Measurements from ENCODE around the gene IP6K3. TPM values are rescaled to one million over a fixed set of nuclear protein-coding genes. Genes with fewer than 3 reads are reported as not detected.

IP6K3 gene, protein sequence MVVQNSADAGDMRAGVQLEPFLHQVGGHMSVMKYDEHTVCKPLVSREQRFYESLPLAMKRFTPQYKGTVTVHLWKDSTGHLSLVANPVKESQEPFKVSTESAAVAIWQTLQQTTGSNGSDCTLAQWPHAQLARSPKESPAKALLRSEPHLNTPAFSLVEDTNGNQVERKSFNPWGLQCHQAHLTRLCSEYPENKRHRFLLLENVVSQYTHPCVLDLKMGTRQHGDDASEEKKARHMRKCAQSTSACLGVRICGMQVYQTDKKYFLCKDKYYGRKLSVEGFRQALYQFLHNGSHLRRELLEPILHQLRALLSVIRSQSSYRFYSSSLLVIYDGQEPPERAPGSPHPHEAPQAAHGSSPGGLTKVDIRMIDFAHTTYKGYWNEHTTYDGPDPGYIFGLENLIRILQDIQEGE
- not detected for total RNA-seq
- polyA plus RNA-seq: not detected

DNA sequence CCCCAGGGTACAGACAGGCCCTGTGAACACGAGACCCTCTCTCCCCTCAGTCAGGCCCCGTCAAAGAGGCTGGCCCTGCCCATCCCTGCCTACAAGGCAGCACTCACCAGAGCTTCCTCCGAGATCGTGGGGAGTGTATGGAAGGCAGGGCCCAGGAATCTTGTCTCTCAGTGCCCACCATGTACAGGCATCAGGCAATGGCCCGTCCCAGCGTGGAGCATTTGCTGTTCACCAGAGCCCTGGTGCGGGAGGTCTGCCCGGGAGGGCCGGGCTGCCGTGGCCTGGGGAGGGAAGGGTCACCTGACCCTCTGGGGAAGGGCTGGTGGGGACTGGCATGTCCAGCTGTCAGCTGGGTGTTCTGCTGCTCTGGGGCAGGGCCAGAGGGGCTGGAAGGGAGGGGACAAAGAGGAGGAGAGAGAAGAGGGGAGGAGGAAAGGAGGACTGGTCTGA, at the start of gene IP6K3:
IP6K3 (minus strand) TSS at position 255 of the 450 bp plus-strand sequence. CDS start 11,429 bp downstream, outside the sequence.
- Mint-ChIP-seq H3K4me3 (peak within 1 kb of the TSS in 1 of 7 donors; percentile 6), H3K27ac (peak within 1 kb of the TSS in 1 of 8 donors; percentile 86), H3K36me3 (no peaks in the 10 kb centered on the region), H3K9me3 (no peaks in the 10 kb centered on the region), H3K4me1 (peaks cover 4 to 5% (median 5%) of the 10 kb centered on the region in 3 donors), H3K27me3 (peaks cover 12 to 21% of the 10 kb centered on the region in 2 donors)
- no peaks in the 10 kb centered on the region for H3K36me3 ChIP-seq (ENCODE audit: insufficient read depth, low read length)
- H3K4me1 ChIP-seq (ENCODE audit: insufficient read depth, low read length): no peaks in the 10 kb centered on the region
- H3K9me3 ChIP-seq (ENCODE audit: low read length): no peaks in the 10 kb centered on the region
- no peak for DNase-seq
- ChIA-PET POLR2A (no interaction called here), CTCF (interaction anchor here (0.9 to 1.4 kb wide), 3 partner anchors 13 to 23 kb away, joined by 3 to 4 read pairs (median 3); no protein-coding TSS in a partner anchor)
- H3K27me3 ChIP-seq (ENCODE audit: insufficient read depth, low read length, poor library complexity, severe bottlenecking): peaks cover 4% of the 10 kb centered on the region
- no peak within 1 kb of the TSS for H3K27ac ChIP-seq (ENCODE audit: low read depth, low read length)
- no peak within 1 kb of the TSS for H3K4me3 ChIP-seq (ENCODE audit: low read length)

DNA sequence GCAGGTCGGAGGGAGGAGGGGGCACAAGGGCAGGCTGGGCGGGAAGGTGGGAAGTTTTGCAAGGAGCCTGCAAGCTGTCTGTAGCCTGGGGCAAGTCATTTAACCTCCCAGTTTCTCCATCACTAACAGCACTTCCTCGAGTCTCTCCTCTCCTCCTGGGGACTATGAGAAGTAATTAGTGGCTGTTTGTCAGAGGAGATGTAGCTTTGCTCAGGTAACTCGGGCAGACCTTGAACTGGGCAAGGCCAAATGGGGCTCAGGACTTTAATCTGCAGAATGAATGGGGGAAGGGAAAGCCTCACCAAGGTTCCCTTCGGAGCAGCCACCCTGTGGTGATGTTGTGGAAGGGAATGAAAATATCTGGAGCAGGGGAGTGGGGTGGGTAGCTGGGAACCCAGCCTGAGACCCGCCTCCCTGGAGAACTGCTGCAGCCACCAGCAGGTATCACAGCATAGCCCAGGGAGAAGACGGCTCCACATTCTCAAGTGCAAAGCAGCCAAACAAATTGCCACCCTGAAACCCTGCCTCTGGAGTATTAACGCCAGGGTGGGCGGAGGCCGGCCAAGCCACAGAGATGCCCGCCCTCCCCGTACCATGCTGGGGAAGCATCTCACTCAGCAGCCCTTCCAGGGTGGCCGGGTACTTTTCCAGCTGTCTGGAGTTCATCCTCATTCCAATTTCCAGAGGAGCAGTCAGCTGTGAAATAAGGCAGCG, 48.4 kb upstream of the IP6K3 start:
- peaks cover 0 to 3% (median 3%) of the 10 kb centered on the region in 3 donors for H3K4me1 Mint-ChIP-seq
- no peaks in the 10 kb centered on the region for H3K9me3 Mint-ChIP-seq
- CTCF ChIA-PET: no interaction called here

DNA sequence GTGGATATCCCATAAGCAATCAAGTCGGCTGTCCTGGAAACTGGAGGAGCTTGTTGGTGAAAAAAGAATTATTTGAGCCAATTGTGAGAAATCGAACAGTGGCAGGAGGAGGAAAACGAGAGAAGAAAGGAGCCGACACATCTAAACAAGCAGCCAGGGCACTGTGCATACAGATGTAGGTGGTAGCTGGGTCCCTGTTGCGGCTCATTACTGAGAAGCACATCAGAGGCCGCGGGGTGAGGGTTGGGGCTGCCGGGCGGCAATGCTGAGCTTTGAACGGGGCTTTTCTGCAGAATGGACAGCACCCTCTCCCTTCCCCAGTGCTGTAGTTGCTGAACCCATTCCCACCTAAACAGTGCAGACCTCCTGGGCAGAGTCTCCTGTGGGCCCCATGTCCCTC, 46.3 kb upstream of the IP6K3 start:
- DNase-seq: no peak
- Histone ChIP-seq H3K36me3 (ENCODE audit: insufficient read depth, low read length) (no peaks in the 10 kb centered on the region), H3K4me1 (ENCODE audit: insufficient read depth, low read length) (no peaks in the 10 kb centered on the region), H3K27ac (ENCODE audit: low read depth, low read length) (no peak overlapping the region), H3K4me3 (ENCODE audit: low read length) (no peak overlapping the region), H3K27me3 (ENCODE audit: insufficient read depth, low read length, poor library complexity, severe bottlenecking) (no peaks in the 10 kb centered on the region), H3K9me3 (ENCODE audit: low read length) (no peaks in the 10 kb centered on the region)
- Mint-ChIP-seq H3K4me3 (peak overlapping the region in 1 of 7 donors; percentile 61), H3K9me3 (no peaks in the 10 kb centered on the region), H3K4me1 (peaks cover 8 to 15% (median 15%) of the 10 kb centered on the region in 3 donors), H3K27me3 (peaks cover 8% of the 10 kb centered on the region in 2 donors), H3K27ac (no peak overlapping the region), H3K36me3 (peaks cover 0 to 1% (median 0%) of the 10 kb centered on the region in 3 donors)
- POLR2A ChIA-PET: no interaction called here
- CTCF ChIA-PET: interaction anchor here (1.2 kb wide), 1 partner anchor 954 kb away, joined by 3 read pairs; the partner anchor contains the start of gene TAP2

More for the DNA sequence above, 48.4 kb upstream of the IP6K3 start:
- Histone ChIP-seq H3K4me3 (ENCODE audit: low read length) (no peak overlapping the region), H3K36me3 (ENCODE audit: insufficient read depth, low read length) (no peaks in the 10 kb centered on the region), H3K27me3 (ENCODE audit: insufficient read depth, low read length, poor library complexity, severe bottlenecking) (no peaks in the 10 kb centered on the region), H3K9me3 (ENCODE audit: low read length) (no peaks in the 10 kb centered on the region), H3K4me1 (ENCODE audit: insufficient read depth, low read length) (no peaks in the 10 kb centered on the region), H3K27ac (ENCODE audit: low read depth, low read length) (no peak overlapping the region)
- Mint-ChIP-seq H3K4me3 (no peak overlapping the region), H3K36me3 (no peaks in the 10 kb centered on the region), H3K27ac (no peak overlapping the region), H3K27me3 (peaks cover 14 to 16% of the 10 kb centered on the region in 2 donors)
- POLR2A ChIA-PET: no interaction called here
- DNase-seq: no peak

DNA sequence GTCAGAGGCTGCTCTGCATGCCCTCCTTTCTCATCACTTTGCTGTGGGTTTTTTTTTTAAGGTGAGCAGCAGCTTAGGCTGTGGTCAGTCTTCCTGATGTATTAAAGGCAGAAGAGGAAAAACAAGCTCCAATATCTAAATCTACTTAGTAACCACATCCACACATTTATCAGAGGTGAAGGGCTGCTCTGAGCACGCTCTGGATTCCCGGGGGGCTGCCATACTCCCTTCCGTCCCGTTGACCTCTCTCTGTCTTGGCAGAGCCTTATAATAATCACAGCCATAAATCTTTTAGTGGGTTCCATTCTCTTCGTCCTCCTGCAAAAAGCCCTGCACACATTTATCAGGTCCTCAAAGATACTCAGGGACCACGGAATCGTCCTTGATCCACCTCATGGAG, 44.9 kb upstream of the IP6K3 start:
- H3K36me3 ChIP-seq (ENCODE audit: insufficient read depth, low read length): no peaks in the 10 kb centered on the region
- H3K9me3 ChIP-seq (ENCODE audit: low read length): no peaks in the 10 kb centered on the region
- no peaks in the 10 kb centered on the region for H3K9me3 Mint-ChIP-seq
- H3K27me3 ChIP-seq (ENCODE audit: insufficient read depth, low read length, poor library complexity, severe bottlenecking): no peaks in the 10 kb centered on the region
- H3K4me1 Mint-ChIP-seq: peaks cover 22 to 29% (median 29%) of the 10 kb centered on the region in 3 donors
- peak overlapping the region in 1 of 7 donors; percentile 89 for H3K4me3 Mint-ChIP-seq
- peak overlapping the region in 1 of 8 donors; percentile 89 for H3K27ac Mint-ChIP-seq
- H3K36me3 Mint-ChIP-seq: peaks cover 0 to 14% (median 0%) of the 10 kb centered on the region in 3 donors
- H3K4me3 ChIP-seq (ENCODE audit: low read length): no peak overlapping the region
- peaks cover 13% of the 10 kb centered on the region for H3K4me1 ChIP-seq (ENCODE audit: insufficient read depth, low read length)
- no peak overlapping the region for H3K27ac ChIP-seq (ENCODE audit: low read depth, low read length)
- CTCF ChIA-PET: no interaction called here
- POLR2A ChIA-PET: no interaction called here
- DNase-seq: no peak
- peaks cover 0 to 2% of the 10 kb centered on the region in 2 donors for H3K27me3 Mint-ChIP-seq

DNA sequence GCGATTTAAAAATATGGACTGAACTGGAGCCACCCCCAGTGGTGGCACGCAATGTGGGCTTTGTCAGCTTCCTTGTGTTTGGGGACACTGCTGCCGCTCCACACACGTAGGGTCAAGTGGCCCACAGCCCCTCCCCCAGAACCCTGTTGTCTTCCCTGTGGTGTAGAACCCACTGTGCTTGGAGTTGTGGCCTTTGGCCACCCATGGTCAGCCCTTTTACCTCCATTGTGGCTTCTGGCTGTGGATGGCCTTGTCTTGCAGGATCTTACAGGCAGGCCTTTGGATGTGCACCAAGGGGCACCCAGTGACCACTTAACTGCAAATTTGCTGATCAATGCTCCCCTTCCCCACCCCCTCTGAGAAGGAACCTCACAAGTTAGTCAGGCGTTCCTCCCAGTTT, 44.2 kb upstream of the IP6K3 start:
- no peak for DNase-seq
- H3K4me1 Mint-ChIP-seq: peaks cover 29 to 36% (median 36%) of the 10 kb centered on the region in 3 donors
- no peaks in the 10 kb centered on the region for H3K9me3 Mint-ChIP-seq
- peak overlapping the region in 1 of 8 donors; percentile 89 for H3K27ac Mint-ChIP-seq
- POLR2A ChIA-PET: no interaction called here
- CTCF ChIA-PET: no interaction called here
- no peaks in the 10 kb centered on the region for H3K9me3 ChIP-seq (ENCODE audit: low read length)
- peak overlapping the region in 1 of 7 donors; percentile 89 for H3K4me3 Mint-ChIP-seq
- no peaks in the 10 kb centered on the region for H3K27me3 ChIP-seq (ENCODE audit: insufficient read depth, low read length, poor library complexity, severe bottlenecking)
- no peak overlapping the region for H3K4me3 ChIP-seq (ENCODE audit: low read length)
- H3K36me3 ChIP-seq (ENCODE audit: insufficient read depth, low read length): peaks cover 2% of the 10 kb centered on the region
- no peak overlapping the region for H3K27ac ChIP-seq (ENCODE audit: low read depth, low read length)
- H3K27me3 Mint-ChIP-seq: no peaks in the 10 kb centered on the region
- H3K36me3 Mint-ChIP-seq: peaks cover 0 to 21% (median 0%) of the 10 kb centered on the region in 3 donors
- H3K4me1 ChIP-seq (ENCODE audit: insufficient read depth, low read length): peaks cover 20% of the 10 kb centered on the region

DNA sequence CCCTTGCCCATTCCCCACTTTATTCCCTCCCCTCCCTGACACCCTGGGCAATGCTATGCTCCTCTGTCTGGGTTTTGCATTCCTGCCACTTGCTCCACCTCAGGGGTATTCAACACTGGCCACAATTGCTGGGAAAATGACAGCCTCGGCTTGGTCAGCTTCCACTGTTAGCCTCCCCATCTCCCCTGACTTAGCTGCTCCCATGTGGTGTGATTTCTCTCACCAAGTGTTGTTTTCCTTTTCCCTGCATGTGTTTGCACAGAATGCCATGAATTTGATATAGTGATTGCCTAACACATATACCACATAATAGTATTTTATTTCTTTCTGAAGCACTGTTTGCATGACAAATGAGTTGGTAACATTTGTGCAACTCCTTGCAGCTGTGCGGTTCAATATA, 43.7 kb upstream of the IP6K3 start:
- DNase-seq: no peak
- H3K4me1 Mint-ChIP-seq: peaks cover 34 to 41% (median 41%) of the 10 kb centered on the region in 3 donors
- ChIA-PET CTCF (no interaction called here), POLR2A (no interaction called here)
- no peaks in the 10 kb centered on the region for H3K27me3 Mint-ChIP-seq
- peaks cover 0 to 25% (median 0%) of the 10 kb centered on the region in 3 donors for H3K36me3 Mint-ChIP-seq
- Histone ChIP-seq H3K9me3 (ENCODE audit: low read length) (no peaks in the 10 kb centered on the region), H3K4me1 (ENCODE audit: insufficient read depth, low read length) (peaks cover 26% of the 10 kb centered on the region), H3K27me3 (ENCODE audit: insufficient read depth, low read length, poor library complexity, severe bottlenecking) (no peaks in the 10 kb centered on the region), H3K4me3 (ENCODE audit: low read length) (no peak overlapping the region), H3K27ac (ENCODE audit: low read depth, low read length) (no peak overlapping the region), H3K36me3 (ENCODE audit: insufficient read depth, low read length) (peaks cover 7% of the 10 kb centered on the region)
- H3K27ac Mint-ChIP-seq: peak overlapping the region in 3 of 8 donors; percentile 28 to 89 (median 55)
- H3K4me3 Mint-ChIP-seq: peak overlapping the region in 6 of 7 donors; percentile 9 to 89 (median 52)
- H3K9me3 Mint-ChIP-seq: no peaks in the 10 kb centered on the region

DNA sequence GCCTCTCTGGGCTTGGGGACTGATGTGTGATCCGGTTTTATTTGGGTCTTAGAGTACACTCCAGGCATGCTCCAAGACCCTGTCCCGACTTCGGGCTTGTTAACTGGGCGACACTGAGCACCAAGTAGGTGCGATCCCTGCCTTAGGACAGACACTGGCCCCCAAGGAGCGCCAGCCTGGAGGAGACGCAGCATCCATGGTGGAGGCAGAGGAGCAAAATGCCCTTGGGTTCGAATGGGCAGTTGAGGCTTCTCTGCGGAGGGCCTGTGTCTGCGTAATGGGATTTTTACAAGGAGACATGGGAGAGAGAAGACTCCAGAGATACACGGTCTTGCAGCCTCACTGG, 42.8 kb upstream of the IP6K3 start:
- H3K27me3 ChIP-seq (ENCODE audit: insufficient read depth, low read length, poor library complexity, severe bottlenecking): no peaks in the 10 kb centered on the region
- H3K36me3 Mint-ChIP-seq: peaks cover 0 to 33% (median 0%) of the 10 kb centered on the region in 3 donors
- peak overlapping the region; percentile 89 for H3K27ac ChIP-seq (ENCODE audit: low read depth, low read length)
- ChIA-PET POLR2A (interaction anchor here (0.6 to 2.0 kb wide), 4 partner anchors 10 to 856 kb away, joined by 3 to 7 read pairs (median 4); no protein-coding TSS in a partner anchor), CTCF (interaction anchor here (0.6 to 3.5 kb wide), 2 partner anchors 19 to 45 kb away, joined by 3 to 20 read pairs; no protein-coding TSS in a partner anchor)
- no peaks in the 10 kb centered on the region for H3K9me3 ChIP-seq (ENCODE audit: low read length)
- H3K27me3 Mint-ChIP-seq: no peaks in the 10 kb centered on the region
- H3K4me1 Mint-ChIP-seq: peaks cover 43 to 50% (median 50%) of the 10 kb centered on the region in 3 donors
- peak overlapping the region; percentile 57 for H3K4me3 ChIP-seq (ENCODE audit: low read length)
- peaks cover 13% of the 10 kb centered on the region for H3K36me3 ChIP-seq (ENCODE audit: insufficient read depth, low read length)
- H3K9me3 Mint-ChIP-seq: no peaks in the 10 kb centered on the region
- peak overlapping the region; percentile 71 to 90 (median 84) for H3K4me3 Mint-ChIP-seq
- no peak for DNase-seq
- H3K27ac Mint-ChIP-seq: peak overlapping the region in 5 of 8 donors; percentile 84 to 93 (median 90)
- H3K4me1 ChIP-seq (ENCODE audit: insufficient read depth, low read length): peaks cover 32% of the 10 kb centered on the region
